Measurements from ENCODE around the gene ARID4B.

DNA sequence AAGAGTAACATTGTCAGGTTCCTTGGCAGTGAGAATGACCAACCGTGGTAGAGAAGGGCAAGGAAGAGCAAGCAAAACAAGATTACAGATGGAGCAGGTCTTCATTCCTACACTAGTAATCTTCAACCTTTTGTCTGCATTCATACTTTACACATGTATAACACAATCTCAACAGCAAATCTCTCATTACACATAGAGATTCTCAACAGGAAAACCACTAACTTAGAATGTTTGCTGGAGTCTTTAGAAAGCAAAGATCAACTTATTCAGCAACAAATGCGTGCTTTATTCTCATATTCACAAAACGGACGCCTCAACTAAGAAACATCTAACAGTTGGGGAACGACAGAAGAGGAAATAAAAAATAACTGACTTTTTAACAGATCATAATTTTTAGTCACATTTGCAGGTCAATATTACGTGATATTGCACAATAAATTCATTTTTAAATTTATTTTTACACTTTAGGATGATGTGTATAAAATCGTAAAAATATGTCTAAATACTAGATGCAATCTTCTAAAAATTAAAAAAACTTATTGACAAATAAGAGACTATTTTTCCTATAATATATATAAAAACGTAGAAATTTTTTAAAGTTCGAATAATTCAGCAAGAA is 82.9 kb downstream of the ARID4B start:
- TF ChIP-seq, protein P1, sequence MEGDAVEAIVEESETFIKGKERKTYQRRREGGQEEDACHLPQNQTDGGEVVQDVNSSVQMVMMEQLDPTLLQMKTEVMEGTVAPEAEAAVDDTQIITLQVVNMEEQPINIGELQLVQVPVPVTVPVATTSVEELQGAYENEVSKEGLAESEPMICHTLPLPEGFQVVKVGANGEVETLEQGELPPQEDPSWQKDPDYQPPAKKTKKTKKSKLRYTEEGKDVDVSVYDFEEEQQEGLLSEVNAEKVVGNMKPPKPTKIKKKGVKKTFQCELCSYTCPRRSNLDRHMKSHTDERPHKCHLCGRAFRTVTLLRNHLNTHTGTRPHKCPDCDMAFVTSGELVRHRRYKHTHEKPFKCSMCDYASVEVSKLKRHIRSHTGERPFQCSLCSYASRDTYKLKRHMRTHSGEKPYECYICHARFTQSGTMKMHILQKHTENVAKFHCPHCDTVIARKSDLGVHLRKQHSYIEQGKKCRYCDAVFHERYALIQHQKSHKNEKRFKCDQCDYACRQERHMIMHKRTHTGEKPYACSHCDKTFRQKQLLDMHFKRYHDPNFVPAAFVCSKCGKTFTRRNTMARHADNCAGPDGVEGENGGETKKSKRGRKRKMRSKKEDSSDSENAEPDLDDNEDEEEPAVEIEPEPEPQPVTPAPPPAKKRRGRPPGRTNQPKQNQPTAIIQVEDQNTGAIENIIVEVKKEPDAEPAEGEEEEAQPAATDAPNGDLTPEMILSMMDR (tag by site-specific recombination; IDR thresholded peaks at IDR 0.05), result no peak
- TF ChIP-seq, protein P2, sequence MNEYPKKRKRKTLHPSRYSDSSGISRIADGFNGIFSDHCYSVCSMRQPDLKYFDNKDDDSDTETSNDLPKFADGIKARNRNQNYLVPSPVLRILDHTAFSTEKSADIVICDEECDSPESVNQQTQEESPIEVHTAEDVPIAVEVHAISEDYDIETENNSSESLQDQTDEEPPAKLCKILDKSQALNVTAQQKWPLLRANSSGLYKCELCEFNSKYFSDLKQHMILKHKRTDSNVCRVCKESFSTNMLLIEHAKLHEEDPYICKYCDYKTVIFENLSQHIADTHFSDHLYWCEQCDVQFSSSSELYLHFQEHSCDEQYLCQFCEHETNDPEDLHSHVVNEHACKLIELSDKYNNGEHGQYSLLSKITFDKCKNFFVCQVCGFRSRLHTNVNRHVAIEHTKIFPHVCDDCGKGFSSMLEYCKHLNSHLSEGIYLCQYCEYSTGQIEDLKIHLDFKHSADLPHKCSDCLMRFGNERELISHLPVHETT (tag by site-specific recombination; IDR thresholded peaks at IDR 0.05), result no peak
- no peak for TF ChIP-seq ZNF501 (tag by site-specific recombination; IDR thresholded peaks at IDR 0.05)
- TF ChIP-seq KLF9 (tag by site-specific recombination; IDR thresholded peaks at IDR 0.05; ENCODE audit: low read depth), result no peak
- no peak for TF ChIP-seq ZBTB17 (tag by site-specific recombination; IDR thresholded peaks at IDR 0.05)
- TF ChIP-seq ZNF184 (tag by site-specific recombination; IDR thresholded peaks at IDR 0.05), result no peak
- TF ChIP-seq SALL2 (tag by site-specific recombination; IDR thresholded peaks at IDR 0.05; ENCODE audit: borderline replicate concordance), result no peak
- TF ChIP-seq, protein P3, sequence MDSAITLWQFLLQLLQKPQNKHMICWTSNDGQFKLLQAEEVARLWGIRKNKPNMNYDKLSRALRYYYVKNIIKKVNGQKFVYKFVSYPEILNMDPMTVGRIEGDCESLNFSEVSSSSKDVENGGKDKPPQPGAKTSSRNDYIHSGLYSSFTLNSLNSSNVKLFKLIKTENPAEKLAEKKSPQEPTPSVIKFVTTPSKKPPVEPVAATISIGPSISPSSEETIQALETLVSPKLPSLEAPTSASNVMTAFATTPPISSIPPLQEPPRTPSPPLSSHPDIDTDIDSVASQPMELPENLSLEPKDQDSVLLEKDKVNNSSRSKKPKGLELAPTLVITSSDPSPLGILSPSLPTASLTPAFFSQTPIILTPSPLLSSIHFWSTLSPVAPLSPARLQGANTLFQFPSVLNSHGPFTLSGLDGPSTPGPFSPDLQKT (IDR thresholded peaks at IDR 0.05; ENCODE audit: borderline replicate concordance, low read depth, low read length), result no peak
- no peak for TF ChIP-seq YY1 (tag by site-specific recombination; IDR thresholded peaks at IDR 0.05)
- no peak for TF ChIP-seq ZNF658 (tag by site-specific recombination; IDR thresholded peaks at IDR 0.05)
- TF ChIP-seq HOXA7 (CRISPR knock-in tag; IDR thresholded peaks at IDR 0.05; ENCODE audit: borderline replicate concordance), result no peak
